Measurements from ENCODE around the gene PPP6R3.

PPP6R3 gene

GRCh38 chr11:68518191-68518590, 57.6 kb downstream of the PPP6R3 start:
- H4K20me1 ChIP-seq (ENCODE audit: insufficient read depth, low read length, poor library complexity, severe bottlenecking), result peaks cover 80% of the 10 kb centered on the region

GRCh38 chr11:68521969-68522652, 61.6 kb downstream of the PPP6R3 start:
- Histone ChIP-seq H3K9me2 (replicated peaks; ENCODE audit: low read depth, low read length) (no peaks in the 10 kb centered on the region), H3K4me2 (ENCODE audit: low read depth, low read length, poor library complexity, severe bottlenecking) (no peak overlapping the region), H3K4me1 (ENCODE audit: insufficient read depth, low read length, poor library complexity, severe bottlenecking) (peaks cover 4% of the 10 kb centered on the region), H2AFZ (ENCODE audit: low read length) (no peak overlapping the region), H3F3A (ENCODE audit: low read depth) (0 out of 2 replicates have a peak, but pooled peaks cover 3% of the 10 kb centered on the region), H3K9me3 (ENCODE audit: insufficient read depth, low read depth, low read length) (no peaks in the 10 kb centered on the region), H3K4me3 (ENCODE audit: low read length, poor library complexity, severe bottlenecking) (no peak overlapping the region), H3K9ac (ENCODE audit: low read depth, low read length, poor library complexity, severe bottlenecking) (no peak overlapping the region), H4K20me1 (ENCODE audit: insufficient read depth, low read length, poor library complexity, severe bottlenecking) (peaks cover 74% of the 10 kb centered on the region), H3K36me3 (ENCODE audit: insufficient read depth, low read length) (peaks cover 79% of the 10 kb centered on the region), H3K79me2 (ENCODE audit: insufficient read depth, low read length) (peaks cover 97% of the 10 kb centered on the region), H3K27me3 (ENCODE audit: insufficient read depth, low read length, poor library complexity, severe bottlenecking) (no peaks in the 10 kb centered on the region)
- TF ChIP-seq, protein P1, sequence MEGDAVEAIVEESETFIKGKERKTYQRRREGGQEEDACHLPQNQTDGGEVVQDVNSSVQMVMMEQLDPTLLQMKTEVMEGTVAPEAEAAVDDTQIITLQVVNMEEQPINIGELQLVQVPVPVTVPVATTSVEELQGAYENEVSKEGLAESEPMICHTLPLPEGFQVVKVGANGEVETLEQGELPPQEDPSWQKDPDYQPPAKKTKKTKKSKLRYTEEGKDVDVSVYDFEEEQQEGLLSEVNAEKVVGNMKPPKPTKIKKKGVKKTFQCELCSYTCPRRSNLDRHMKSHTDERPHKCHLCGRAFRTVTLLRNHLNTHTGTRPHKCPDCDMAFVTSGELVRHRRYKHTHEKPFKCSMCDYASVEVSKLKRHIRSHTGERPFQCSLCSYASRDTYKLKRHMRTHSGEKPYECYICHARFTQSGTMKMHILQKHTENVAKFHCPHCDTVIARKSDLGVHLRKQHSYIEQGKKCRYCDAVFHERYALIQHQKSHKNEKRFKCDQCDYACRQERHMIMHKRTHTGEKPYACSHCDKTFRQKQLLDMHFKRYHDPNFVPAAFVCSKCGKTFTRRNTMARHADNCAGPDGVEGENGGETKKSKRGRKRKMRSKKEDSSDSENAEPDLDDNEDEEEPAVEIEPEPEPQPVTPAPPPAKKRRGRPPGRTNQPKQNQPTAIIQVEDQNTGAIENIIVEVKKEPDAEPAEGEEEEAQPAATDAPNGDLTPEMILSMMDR (conservative IDR thresholded peaks at IDR 0.05; ENCODE audit: low read length), result no peak
- TF ChIP-seq EZH2phosphoT487 (IDR thresholded peaks at IDR 0.05; ENCODE audit: borderline replicate concordance), result no peak

More at GRCh38 chr11:68518191-68518590, 57.6 kb downstream of the PPP6R3 start:
- no peaks in the 10 kb centered on the region for H3K9me2 ChIP-seq (replicated peaks; ENCODE audit: low read depth, low read length)
- no peak for TF ChIP-seq EZH2phosphoT487 (IDR thresholded peaks at IDR 0.05; ENCODE audit: borderline replicate concordance)
- TF ChIP-seq, protein P1 (conservative IDR thresholded peaks at IDR 0.05; ENCODE audit: low read length), result no peak
- H3K4me1 ChIP-seq (ENCODE audit: insufficient read depth, low read length, poor library complexity, severe bottlenecking), result peaks cover 4% of the 10 kb centered on the region
- 0 out of 2 replicates have a peak, but pooled peaks cover 3% of the 10 kb centered on the region for H3F3A ChIP-seq (ENCODE audit: low read depth)
- H3K4me2 ChIP-seq (ENCODE audit: low read depth, low read length, poor library complexity, severe bottlenecking), result no peak overlapping the region
- no peaks in the 10 kb centered on the region for H3K9me3 ChIP-seq (ENCODE audit: insufficient read depth, low read depth, low read length)
- H3K4me3 ChIP-seq (ENCODE audit: low read length, poor library complexity, severe bottlenecking), result no peak overlapping the region
- H3K9ac ChIP-seq (ENCODE audit: low read depth, low read length, poor library complexity, severe bottlenecking), result no peak overlapping the region
- peaks cover 97% of the 10 kb centered on the region for H3K79me2 ChIP-seq (ENCODE audit: insufficient read depth, low read length)
- no peak overlapping the region for H2AFZ ChIP-seq (ENCODE audit: low read length)
- H3K36me3 ChIP-seq (ENCODE audit: insufficient read depth, low read length), result peaks cover 61% of the 10 kb centered on the region
- no peaks in the 10 kb centered on the region for H3K27me3 ChIP-seq (ENCODE audit: insufficient read depth, low read length, poor library complexity, severe bottlenecking)

DNA sequence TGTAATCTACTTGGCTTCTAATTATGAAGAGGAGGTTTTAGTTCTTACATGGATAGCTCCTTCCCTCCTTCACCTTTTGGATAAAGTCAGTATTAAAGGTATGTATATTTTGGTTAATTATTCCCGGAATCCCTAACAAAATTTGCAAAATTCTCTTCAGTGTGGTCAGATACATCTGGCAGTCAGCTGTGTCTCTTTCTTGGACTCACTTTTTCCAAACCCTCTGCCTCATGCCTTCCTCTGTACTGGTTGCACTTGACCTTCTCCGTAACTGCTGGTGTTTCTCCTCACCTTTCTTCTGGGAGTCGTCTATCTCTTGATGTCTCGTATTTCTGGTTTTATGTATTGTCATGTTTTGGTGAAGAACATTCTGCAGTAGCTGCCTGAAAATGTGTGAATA, 62.5 kb downstream of the PPP6R3 start:
- Histone ChIP-seq H3K79me2 (ENCODE audit: insufficient read depth, low read length) (peaks cover 95% of the 10 kb centered on the region), H3K9ac (ENCODE audit: low read depth, low read length, poor library complexity, severe bottlenecking) (no peak overlapping the region), H3K4me2 (ENCODE audit: low read depth, low read length, poor library complexity, severe bottlenecking) (no peak overlapping the region), H2AFZ (ENCODE audit: low read length) (no peak overlapping the region), H4K20me1 (ENCODE audit: insufficient read depth, low read length, poor library complexity, severe bottlenecking) (peaks cover 76% of the 10 kb centered on the region), H3K27me3 (ENCODE audit: insufficient read depth, low read length, poor library complexity, severe bottlenecking) (no peaks in the 10 kb centered on the region), H3K4me1 (ENCODE audit: insufficient read depth, low read length, poor library complexity, severe bottlenecking) (peaks cover 4% of the 10 kb centered on the region), H3K36me3 (ENCODE audit: insufficient read depth, low read length) (peaks cover 88% of the 10 kb centered on the region), H3F3A (ENCODE audit: low read depth) (0 out of 2 replicates have a peak, but pooled peaks cover 3% of the 10 kb centered on the region), H3K4me3 (ENCODE audit: low read length, poor library complexity, severe bottlenecking) (no peak overlapping the region), H3K9me2 (replicated peaks; ENCODE audit: low read depth, low read length) (no peaks in the 10 kb centered on the region), H3K9me3 (ENCODE audit: insufficient read depth, low read depth, low read length) (no peaks in the 10 kb centered on the region)
- TF ChIP-seq, protein P1 (conservative IDR thresholded peaks at IDR 0.05; ENCODE audit: low read length), result no peak
- TF ChIP-seq EZH2phosphoT487 (IDR thresholded peaks at IDR 0.05; ENCODE audit: borderline replicate concordance), result no peak

Data from Loucy (cell line).